ENCODE results near the gene LMX1B. TPM values are rescaled to one million over a fixed set of nuclear protein-coding genes. Genes with fewer than 3 reads are reported as not detected.

LMX1B gene
- polyA plus RNA-seq, 1 donor (not counting 4 experiments of a cell fraction or from before 2014, with no cell fraction given) = 0.24 TPM

DNA sequence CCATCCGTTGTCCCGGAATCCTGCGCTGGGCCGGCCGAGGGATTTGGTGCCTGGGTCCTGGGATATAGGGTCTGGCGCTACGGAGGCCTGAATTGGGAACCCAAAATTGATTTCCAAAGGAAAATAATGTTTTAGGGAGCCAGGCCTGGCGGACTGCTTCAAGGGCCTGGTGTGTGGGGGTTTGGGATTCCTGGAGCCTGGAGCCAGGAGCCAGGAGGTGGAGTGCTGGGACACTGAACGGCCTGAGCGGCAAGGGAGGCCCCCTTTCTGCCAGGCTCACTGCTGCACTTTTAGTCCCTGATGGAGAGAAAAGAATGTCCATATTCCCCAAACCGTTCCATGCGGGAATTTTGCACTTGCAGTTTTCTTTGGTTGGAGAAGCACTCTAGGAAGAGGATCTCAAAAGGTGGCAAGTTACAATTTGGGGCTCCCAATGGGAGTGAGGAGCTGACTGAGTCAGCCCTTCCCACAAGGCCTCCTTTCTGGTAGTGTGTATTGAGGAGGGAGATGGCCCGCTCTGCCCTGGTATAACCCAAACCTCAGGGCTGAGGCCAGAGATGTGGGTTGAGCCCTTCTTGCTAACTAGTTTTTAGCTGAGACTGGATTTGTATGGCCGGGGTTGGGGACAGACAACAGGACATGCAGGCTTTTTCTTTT is 2.2 kb downstream of the LMX1B start:
- H3K4me3 ChIP-seq (ENCODE audit: control insufficient read depth in 2 of 3, extremely low read depth in 1 of 3, insufficient read depth in 2 of 3, low read depth in 1 of 3, low read length in 3 of 3) = no peak overlapping the region
- no peak overlapping the region for H3K9ac ChIP-seq (ENCODE audit: control insufficient read depth, extremely low read depth, insufficient read depth, low read length)
- no peak overlapping the region for H3K27ac ChIP-seq (ENCODE audit: control insufficient read depth, insufficient read depth, low read length)
- no peaks in the 10 kb centered on the region for H3K79me2 ChIP-seq (ENCODE audit: control insufficient read depth, insufficient read depth, low read length)
- no peaks in the 10 kb centered on the region for H3K9me3 ChIP-seq (ENCODE audit: control insufficient read depth, low read depth, low read length)
- H3K4me1 ChIP-seq (ENCODE audit: control insufficient read depth, extremely low read depth, insufficient read depth, low read length) = peaks cover 9% of the 10 kb centered on the region
- FAIRE-seq (no peak), DNase-seq (ENCODE audit: low read depth, low spot score) (no peak)
- peaks cover 43% of the 10 kb centered on the region for H3K27me3 ChIP-seq (ENCODE audit: control insufficient read depth, extremely low read depth, insufficient read depth, low read length)
- H3K4me2 ChIP-seq (ENCODE audit: control insufficient read depth, extremely low read depth, insufficient read depth, low read depth, low read length) = no peak overlapping the region
- H3K9me1 ChIP-seq (ENCODE audit: control insufficient read depth, extremely low read depth, insufficient read depth, low read length) = no peaks in the 10 kb centered on the region
- no peaks in the 10 kb centered on the region for H3K36me3 ChIP-seq (ENCODE audit: control insufficient read depth in 2 of 2, extremely low read depth in 1 of 2, insufficient read depth in 2 of 2, low read length in 2 of 2)
- no peak for TF ChIP-seq CTCF (optimal IDR thresholded peaks at IDR 0.05 in 1 of 3, IDR thresholded peaks at IDR 0.05 in 1 of 3, conservative IDR thresholded peaks at IDR 0.05 in 1 of 3; ENCODE audit: extremely low read depth in 1 of 3, insufficient read depth in 2 of 3, low read length in 3 of 3)
- TF ChIP-seq EZH2 (IDR thresholded peaks at IDR 0.05; ENCODE audit: low read length) = no peak
- dilution Hi-C loops (cut with MboI; ENCODE audit: extremely low pct_ligation_motif_present, low sequenced_read_pairs) = no loop called here
- H4K20me1 ChIP-seq (ENCODE audit: control insufficient read depth, extremely low read depth, insufficient read depth, low read length) = no peaks in the 10 kb centered on the region
- no peak overlapping the region for H2AFZ ChIP-seq (ENCODE audit: control insufficient read depth, low read length)

DNA sequence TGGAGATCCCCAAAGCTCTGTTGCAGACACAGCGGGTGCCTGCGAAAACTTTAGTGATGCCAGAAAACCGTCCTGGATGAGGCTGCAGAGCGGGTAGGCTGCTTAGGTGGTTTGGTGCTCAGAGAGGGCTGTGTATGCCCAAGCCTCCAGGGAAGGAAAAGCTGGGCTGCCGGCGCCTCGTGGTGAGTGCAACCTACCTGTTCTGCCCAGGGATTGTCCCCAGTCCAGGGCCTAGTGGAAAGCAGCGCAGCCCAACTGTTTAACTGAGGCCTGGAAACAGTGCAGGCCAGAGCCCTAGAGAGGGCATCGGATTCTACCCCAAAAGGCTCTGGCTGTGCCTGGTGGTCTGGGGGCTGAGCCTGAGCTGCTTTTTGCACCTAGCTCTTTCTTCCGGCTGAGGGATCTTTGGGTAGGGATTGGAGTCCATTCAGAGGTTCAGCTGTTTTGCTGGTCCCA is 2.8 kb downstream of the LMX1B start:
- H3K9me1 ChIP-seq (ENCODE audit: control insufficient read depth, extremely low read depth, insufficient read depth, low read length) = no peaks in the 10 kb centered on the region
- no peak for TF ChIP-seq CTCF (optimal IDR thresholded peaks at IDR 0.05 in 1 of 3, IDR thresholded peaks at IDR 0.05 in 1 of 3, conservative IDR thresholded peaks at IDR 0.05 in 1 of 3; ENCODE audit: extremely low read depth in 1 of 3, insufficient read depth in 2 of 3, low read length in 3 of 3)
- DNase-seq (ENCODE audit: low read depth, low spot score) (no peak), FAIRE-seq (no peak)
- H3K27ac ChIP-seq (ENCODE audit: control insufficient read depth, insufficient read depth, low read length) = no peak overlapping the region
- no peak overlapping the region for H3K4me3 ChIP-seq (ENCODE audit: control insufficient read depth in 2 of 3, extremely low read depth in 1 of 3, insufficient read depth in 2 of 3, low read depth in 1 of 3, low read length in 3 of 3)
- H3K9me3 ChIP-seq (ENCODE audit: control insufficient read depth, low read depth, low read length) = no peaks in the 10 kb centered on the region
- no peak overlapping the region for H3K4me2 ChIP-seq (ENCODE audit: control insufficient read depth, extremely low read depth, insufficient read depth, low read depth, low read length)
- H3K4me1 ChIP-seq (ENCODE audit: control insufficient read depth, extremely low read depth, insufficient read depth, low read length) = peaks cover 9% of the 10 kb centered on the region
- H2AFZ ChIP-seq (ENCODE audit: control insufficient read depth, low read length) = no peak overlapping the region
- H3K9ac ChIP-seq (ENCODE audit: control insufficient read depth, extremely low read depth, insufficient read depth, low read length) = no peak overlapping the region
- no peaks in the 10 kb centered on the region for H3K79me2 ChIP-seq (ENCODE audit: control insufficient read depth, insufficient read depth, low read length)
- dilution Hi-C loops (cut with MboI; ENCODE audit: extremely low pct_ligation_motif_present, low sequenced_read_pairs) = no loop called here
- H4K20me1 ChIP-seq (ENCODE audit: control insufficient read depth, extremely low read depth, insufficient read depth, low read length) = no peaks in the 10 kb centered on the region
- H3K36me3 ChIP-seq (ENCODE audit: control insufficient read depth in 2 of 2, extremely low read depth in 1 of 2, insufficient read depth in 2 of 2, low read length in 2 of 2) = no peaks in the 10 kb centered on the region
- peaks cover 40% of the 10 kb centered on the region for H3K27me3 ChIP-seq (ENCODE audit: control insufficient read depth, extremely low read depth, insufficient read depth, low read length)
